Lung microvascular endothelial cell (primary cell): ENCODE results near the gene U2AF1L4. TPM values are rescaled to one million over a fixed set of nuclear protein-coding genes. Genes with fewer than 3 reads are reported as not detected.

Experiments used
- DNase-seq, 2 donors: peaks; one replicate each; pipeline versions ENCODE4 v3.0.0 to v3.0.0-alpha.2; 2010; ENCODE audit warnings: low read depth in 2 of 2
- total RNA-seq: library from RNA; depleted of rRNA; stranded (reverse); fragments of >200 nt; gene quantifications from 2 replicates; pipeline ENCODE4 v1.2.1, GENCODE V29; 2014

The U2AF1L4 gene
- total RNA-seq, 1 donor from 2014 or later: 4.0 TPM

GRCh38 chr19:35713506-35713850 is 31.7 kb downstream of the U2AF1L4 start:
- DNase-seq: no peak

DNA sequence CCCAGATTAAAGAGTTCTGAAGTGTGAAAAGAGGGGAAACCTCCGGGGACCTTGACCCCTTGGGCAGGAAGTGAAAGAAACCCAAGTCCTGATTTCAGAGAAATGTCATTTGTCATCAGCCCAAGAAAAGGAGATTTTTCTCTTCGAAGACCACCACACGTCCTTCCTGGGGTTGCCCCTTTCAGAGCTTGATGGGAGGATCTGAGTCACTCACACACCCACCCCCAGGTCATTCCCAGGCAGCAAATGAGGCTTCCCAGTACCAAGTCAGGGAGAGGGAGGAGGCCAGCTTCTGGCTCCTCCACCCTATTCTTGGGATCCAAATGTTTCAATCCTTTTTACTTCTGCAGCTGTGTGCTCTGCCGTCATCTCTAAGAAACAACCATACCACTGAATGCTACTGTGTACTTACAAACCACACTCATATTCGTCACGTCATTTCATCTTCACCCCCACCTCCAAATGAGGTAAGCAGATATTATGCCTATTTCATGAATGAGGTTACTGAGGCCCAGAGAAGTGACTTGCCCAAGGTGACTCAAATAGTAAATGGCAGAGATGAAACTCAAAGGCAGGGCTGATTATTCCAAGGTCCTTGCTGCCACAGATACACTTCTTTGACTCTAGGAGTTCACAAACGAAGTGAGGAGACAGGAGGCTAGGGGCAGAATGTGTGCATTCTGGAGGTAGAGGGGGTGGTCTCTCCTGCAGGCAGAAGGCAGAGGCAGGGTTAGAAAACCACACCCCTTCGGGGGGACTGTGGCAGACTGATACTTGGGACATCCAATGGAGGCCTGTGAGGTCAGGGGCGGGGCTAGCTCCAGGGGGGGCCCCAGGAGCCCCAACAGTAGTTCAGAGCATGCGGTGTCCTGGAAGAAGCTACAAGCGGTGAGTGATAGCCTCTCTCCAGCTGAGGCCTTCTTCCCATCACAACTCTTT is 32.4 kb downstream of the U2AF1L4 start:
- no peak for DNase-seq

DNA sequence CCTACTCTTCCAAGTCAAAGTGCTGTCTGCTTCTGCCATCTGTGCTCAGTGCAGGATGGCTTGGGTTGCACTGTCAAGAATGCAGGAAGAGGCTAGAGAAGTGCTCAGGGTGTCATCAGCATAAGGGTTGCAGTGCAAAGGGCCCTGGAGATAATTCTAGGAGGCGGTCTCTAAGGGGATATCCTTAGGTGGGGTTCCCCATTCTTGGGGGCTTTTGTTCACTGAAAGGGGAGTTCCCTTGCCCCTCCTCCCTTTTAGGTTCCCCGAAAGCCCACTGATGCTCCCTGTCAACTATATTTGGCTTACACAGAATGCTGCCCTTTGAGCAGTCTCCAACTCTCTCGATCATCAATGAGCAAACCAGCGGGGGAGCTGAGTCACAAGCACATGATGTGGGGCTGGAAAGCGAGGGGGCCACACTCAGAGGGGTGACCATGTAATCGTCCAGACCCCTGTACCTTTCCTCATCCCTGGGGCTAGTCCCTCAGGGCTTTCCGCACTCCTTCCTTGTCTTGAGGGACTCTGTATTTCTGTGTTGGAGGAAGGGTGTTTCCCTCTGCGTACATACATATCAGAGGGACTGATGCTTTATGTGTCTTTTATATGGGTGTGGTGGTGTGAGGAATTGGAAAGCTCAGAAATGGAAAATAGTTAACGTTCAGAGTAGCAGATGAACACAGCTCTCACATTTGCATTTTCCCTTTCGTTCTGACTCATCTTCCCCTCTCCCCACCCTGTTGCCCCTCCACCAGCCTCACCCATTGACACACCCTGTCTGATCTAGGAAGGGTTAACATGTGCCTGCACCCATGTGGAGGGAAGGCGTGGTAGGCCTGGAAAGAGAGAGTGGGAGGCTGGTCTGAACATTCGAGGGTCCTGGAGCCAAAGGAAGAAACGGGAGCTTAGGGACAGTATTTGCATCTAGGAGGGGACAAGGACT is 34.2 kb downstream of the U2AF1L4 start:
- DNase-seq: no peak

GRCh38 chr19:35708391-35708790 is 36.8 kb downstream of the U2AF1L4 start:
- DNase-seq: no peak

- peak; percentile 80 to 83 for DNase-seq
Measured at GRCh38 chr19:35704218-35704617, 41.0 kb downstream of the U2AF1L4 start, which contains the start of gene ZBTB32. Gene ZBTB32 (plus strand): TSS chr19:35704558. CDS start chr19:35714627, 10,069 bp downstream.

GRCh38 chr19:35703343-35703742 is 41.9 kb downstream of the U2AF1L4 start:
- DNase-seq: no peak

DNA sequence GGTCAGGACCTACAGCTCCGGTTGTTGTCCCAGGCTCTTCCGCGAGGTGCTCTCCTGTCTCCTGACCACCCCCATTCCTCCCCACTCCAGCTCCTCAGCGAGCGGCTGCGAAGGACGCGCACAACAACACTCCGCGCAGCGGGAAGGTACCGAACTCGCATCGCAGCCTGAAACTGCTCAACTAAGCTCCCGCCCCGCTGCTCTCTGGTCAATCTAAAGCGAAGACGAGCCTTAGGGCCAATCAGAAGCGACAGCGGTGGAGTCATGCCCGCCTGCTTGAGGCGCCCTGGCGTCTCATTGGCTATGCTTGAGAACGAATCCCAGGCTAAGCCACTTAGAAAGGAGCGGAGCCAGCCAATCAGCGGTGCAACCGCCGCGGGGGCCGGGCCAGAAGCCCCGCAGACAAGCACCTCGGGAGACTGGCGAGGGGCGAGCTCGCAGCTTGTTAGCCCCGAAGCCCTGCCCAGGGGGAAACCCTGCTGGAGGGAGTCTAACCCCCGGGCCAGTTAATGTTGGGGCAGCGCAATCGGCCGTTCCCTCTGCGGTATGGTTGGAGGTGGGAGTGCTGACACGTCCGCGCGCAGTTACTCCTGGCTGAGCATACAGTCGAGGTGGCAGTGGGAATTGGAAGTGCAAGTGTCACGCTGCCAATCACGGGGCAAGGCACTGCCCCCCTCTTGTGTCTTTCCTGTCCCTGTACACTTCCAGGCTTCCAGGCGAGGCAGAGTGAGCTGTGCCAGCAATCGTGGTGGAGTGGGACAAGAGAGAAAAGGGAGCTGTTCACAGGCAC is 42.8 kb downstream of the U2AF1L4 start:
- DNase-seq: peak; percentile 98

DNA sequence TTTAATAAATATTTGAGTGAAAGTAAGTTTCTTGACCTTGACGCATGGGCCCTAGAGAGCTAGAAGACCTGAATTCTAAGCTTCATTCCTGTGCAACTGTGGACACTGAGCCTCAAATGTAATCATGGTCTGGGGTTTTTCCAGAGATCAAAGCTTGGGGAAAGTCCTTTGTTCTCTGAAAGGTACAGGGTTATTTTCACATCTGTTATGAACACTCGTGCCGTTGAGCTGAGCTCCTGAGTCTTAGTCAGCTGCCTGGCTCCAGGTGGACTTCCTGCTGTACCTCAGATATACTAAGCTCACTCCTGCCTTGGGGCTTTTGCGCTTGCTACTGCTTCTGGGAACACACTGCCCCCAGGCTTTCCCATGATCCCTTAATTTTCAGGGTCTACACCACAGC is 48.4 kb downstream of the U2AF1L4 start:
- no peak for DNase-seq

DNA sequence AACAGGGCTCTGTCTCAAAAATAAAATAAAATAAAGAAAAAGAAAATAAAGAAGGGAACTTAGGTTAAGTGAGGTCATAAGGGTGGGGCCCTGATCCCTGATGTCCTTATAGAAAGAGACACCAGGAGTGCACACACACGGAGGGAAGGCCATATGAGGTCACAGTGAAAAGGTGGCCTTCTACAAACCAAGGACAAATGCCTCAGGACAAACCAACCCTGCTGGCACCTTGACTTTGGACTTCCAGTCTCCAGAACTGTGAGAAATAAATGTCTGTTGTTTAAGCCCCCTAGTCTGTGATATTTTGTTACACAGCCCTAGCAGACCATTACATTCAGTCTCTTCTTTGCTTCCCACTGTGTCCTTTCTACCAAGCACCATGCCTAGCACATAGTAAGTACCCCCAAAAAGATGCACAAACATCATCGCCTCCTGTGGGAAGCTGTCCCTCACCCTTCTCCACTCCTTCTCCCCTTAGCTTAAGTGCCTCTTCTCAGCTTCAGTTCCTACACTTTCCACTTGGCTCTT is 49.3 kb downstream of the U2AF1L4 start:
- DNase-seq: no peak

- DNase-seq: peak; percentile 84 to 89
Measured at GRCh38 chr19:35693835-35694599, 51.2 kb downstream of the U2AF1L4 start.

DNA sequence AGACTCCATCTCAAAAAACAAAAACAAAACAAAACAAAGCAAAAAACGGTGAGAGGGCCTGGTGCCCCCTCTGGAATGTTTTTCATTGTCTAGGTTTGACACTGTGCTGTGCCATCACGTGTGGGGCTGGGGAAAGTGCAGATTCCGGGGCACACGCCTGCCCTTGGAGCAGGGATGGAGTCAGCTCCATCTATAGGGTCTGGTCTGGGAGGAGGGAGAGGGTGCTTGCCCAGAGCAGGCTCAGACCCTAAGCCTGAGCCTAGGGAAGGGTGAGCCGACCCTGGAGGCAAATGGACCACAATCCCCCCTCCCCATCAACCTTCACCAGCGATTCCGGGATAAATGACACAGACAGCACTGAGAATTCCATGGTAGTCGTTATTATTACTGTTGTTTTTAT is 51.8 kb downstream of the U2AF1L4 start:
- DNase-seq: no peak

Other genes with a start within 250 kb of the U2AF1L4 start
- not detected in 2 replicates for gene DMKN, start 231.8 kb downstream of the U2AF1L4 start, total RNA-seq
- not detected in 2 replicates for gene SBSN, start 217.1 kb downstream of the U2AF1L4 start, total RNA-seq
- gene GAPDHS, start 212.0 kb downstream of the U2AF1L4 start, total RNA-seq: not detected in 2 replicates
- 51.4 and 75.2 TPM in 2 replicates for gene TMEM147, start 199.8 kb downstream of the U2AF1L4 start, total RNA-seq
- not detected in 2 replicates for gene ATP4A, start 181.8 kb downstream of the U2AF1L4 start, total RNA-seq
- gene PMIS2, start 159.2 kb downstream of the U2AF1L4 start, total RNA-seq: not detected in 2 replicates
- 3.4 and 3.9 TPM in 2 replicates for gene HAUS5, start 132.7 kb downstream of the U2AF1L4 start, total RNA-seq
- gene RBM42, start 116.4 kb downstream of the U2AF1L4 start, total RNA-seq: 22.2 and 25.6 TPM in 2 replicates
- gene ETV2, start 103.7 kb downstream of the U2AF1L4 start, total RNA-seq: 0.20 and 0.44 TPM in 2 replicates
- gene COX6B1, start 97.1 kb downstream of the U2AF1L4 start, total RNA-seq: 287 and 398 TPM in 2 replicates
- not detected in 2 replicates for gene UPK1A, start 78.9 kb downstream of the U2AF1L4 start, total RNA-seq
- not detected in 2 replicates for gene ZBTB32, start 40.9 kb downstream of the U2AF1L4 start, total RNA-seq
- 3.1 and 4.0 TPM in 2 replicates for gene KMT2B, start 27.4 kb downstream of the U2AF1L4 start, total RNA-seq
- gene IGFLR1, start 3.0 kb downstream of the U2AF1L4 start, total RNA-seq: 0.20 and 1.1 TPM in 2 replicates
- gene PSENEN, start 233 bp upstream of the U2AF1L4 start, total RNA-seq: 16.5 and 16.6 TPM in 2 replicates
- gene LIN37, start 3.2 kb upstream of the U2AF1L4 start, total RNA-seq: 2.4 and 5.0 TPM in 2 replicates
- 0.20 and 0.22 TPM in 2 replicates for gene HSPB6, start 11.6 kb upstream of the U2AF1L4 start, total RNA-seq
- 1.3 and 1.4 TPM in 2 replicates for gene PROSER3, start 12.8 kb upstream of the U2AF1L4 start, total RNA-seq
- gene ARHGAP33, start 30.1 kb upstream of the U2AF1L4 start, total RNA-seq: 0.44 and 1.2 TPM in 2 replicates
- gene PRODH2, start 67.4 kb upstream of the U2AF1L4 start, total RNA-seq: not detected in 2 replicates
- not detected in 2 replicates for gene NPHS1, start 107.1 kb upstream of the U2AF1L4 start, total RNA-seq
- not detected in 2 replicates for gene KIRREL2, start 111.5 kb upstream of the U2AF1L4 start, total RNA-seq
- gene APLP1, start 123.2 kb upstream of the U2AF1L4 start, total RNA-seq: 1.2 and 2.2 TPM in 2 replicates
- gene NFKBID, start 155.1 kb upstream of the U2AF1L4 start, total RNA-seq: 1.3 and 3.8 TPM in 2 replicates
- gene HCST, start 157.1 kb upstream of the U2AF1L4 start, total RNA-seq: 0.22 and 0.40 TPM in 2 replicates
- not detected in 2 replicates for gene TYROBP, start 162.9 kb upstream of the U2AF1L4 start, total RNA-seq
- 1.3 and 2.0 TPM in 2 replicates for gene LRFN3, start 191.0 kb upstream of the U2AF1L4 start, total RNA-seq
- 8.7 and 10.7 TPM in 2 replicates for gene SDHAF1, start 249.8 kb upstream of the U2AF1L4 start, total RNA-seq